ENCODE measurements around the gene GTF2F1. TPM values are rescaled to one million over a fixed set of nuclear protein-coding genes. Genes with fewer than 3 reads are reported as not detected.

Gene GTF2F1, protein sequence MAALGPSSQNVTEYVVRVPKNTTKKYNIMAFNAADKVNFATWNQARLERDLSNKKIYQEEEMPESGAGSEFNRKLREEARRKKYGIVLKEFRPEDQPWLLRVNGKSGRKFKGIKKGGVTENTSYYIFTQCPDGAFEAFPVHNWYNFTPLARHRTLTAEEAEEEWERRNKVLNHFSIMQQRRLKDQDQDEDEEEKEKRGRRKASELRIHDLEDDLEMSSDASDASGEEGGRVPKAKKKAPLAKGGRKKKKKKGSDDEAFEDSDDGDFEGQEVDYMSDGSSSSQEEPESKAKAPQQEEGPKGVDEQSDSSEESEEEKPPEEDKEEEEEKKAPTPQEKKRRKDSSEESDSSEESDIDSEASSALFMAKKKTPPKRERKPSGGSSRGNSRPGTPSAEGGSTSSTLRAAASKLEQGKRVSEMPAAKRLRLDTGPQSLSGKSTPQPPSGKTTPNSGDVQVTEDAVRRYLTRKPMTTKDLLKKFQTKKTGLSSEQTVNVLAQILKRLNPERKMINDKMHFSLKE
- 57.1 to 59.8 TPM (median 58.7 TPM) in 5 replicates for total RNA-seq (2022; extraction: Qiagen RNA extraction)

DNA sequence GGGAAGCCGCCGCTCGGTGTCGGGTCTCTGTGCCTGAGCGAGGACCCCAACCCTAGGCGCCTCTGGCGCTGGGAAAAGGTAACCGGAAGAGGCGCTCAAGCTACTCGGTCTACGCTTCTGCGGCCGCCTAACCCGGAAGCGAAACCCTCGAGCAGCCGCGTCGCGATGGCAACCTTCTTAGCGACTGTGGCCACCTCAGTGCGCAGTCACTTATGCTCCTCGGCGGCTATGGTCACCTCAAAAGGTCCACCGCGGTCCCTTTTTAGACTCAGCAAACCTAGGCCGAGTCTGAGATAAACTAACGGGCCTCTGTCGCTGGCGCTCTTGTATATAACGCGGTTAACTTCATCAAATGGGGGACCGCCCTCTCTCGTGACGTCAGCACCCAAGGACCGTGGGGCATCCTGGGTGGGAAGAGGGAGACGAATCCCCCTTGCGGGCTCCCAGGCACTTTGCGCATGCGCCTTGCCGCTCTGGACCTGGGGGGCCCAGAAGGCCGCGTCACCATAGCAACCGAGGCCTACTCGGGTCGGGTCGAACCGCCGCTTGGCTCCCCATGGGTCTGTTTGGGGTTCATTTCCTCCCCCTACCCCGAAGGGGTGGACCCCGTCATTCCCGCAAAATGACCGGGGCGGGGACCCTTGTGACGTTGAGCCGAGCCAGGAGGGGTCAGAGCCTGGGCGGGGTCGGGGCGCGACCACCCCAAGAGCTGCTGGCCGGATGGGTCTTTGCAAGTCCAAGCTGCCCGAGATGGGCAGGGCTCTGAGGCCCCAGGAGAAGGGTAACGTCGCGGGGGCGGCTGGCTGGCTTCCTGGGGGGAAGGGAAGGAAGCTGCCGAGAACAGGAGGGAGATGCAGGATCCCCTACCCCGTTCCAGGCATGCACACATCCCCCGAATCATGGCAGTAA is at the start of gene GTF2F1:
Gene GTF2F1, minus strand, starts transcription at position 91 of the 909 bp plus-strand sequence. CDS start 169 bp downstream, outside the sequence.

DNA sequence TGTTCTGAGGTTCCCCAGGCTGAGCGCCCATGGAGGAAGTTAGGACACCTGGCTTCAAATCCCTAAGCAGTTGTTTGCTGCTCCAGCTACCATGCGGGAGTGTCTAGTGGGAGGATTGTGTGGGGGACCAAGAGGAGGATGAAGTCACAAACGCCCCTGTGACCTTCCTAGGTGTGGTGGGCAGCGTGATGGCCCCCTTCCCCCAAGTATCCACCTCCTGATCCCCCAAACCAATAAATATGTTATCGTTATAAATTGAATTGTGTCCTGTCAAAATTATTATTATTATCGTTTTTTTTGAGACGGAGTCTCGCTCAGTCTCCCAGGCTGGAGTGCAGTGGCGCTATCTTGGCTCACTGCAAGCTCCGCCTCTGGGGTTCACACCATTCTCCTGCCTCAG is 40.7 kb upstream of the GTF2F1 start, which contains the start of gene SLC25A41:
Gene SLC25A41, minus strand, starts transcription at position 101 of the 400 bp plus-strand sequence. Its CDS starts 70 bp downstream, at position 31.

DNA sequence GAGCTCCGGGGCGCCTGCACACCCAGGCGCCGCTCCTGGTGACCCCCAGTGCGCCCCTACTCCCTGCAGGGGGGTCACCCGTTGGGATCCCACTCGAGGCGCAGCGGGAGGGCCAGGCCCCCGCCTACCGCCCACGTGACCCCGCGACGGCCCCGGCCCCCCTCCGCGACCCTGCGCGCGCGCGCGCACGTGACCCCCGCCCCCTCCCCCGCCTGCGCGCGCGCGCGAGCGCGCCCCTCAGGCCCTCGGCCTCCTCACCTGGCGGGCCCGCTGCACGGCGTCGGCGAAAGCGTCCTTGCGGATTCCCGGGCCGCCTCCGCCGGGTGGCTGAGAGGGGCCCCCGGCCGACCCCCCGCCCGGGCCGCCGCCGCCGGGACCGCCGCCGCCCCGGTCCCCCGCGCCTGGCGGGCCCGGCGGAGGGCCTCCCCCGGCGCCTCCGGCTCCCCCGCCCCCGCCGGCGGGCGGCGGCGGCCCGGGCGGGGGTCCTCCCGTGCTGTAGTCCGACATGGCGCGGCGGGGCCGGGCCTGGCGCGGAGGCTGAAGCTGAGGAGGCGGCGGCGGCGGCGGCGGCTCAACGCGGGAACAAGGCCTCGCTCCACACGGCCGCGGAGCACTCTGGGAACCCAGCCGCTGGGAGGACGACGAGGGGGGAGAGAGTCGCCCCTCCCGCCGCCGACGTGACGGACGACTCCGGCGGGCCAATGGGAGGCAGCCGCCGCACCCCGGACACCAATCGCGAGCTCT is 31.4 kb upstream of the GTF2F1 start, which contains the start of gene KHSRP:
Gene KHSRP, minus strand, starts transcription at position 617 of the 744 bp plus-strand sequence. Its CDS starts 110 bp downstream, at position 507.

DNA sequence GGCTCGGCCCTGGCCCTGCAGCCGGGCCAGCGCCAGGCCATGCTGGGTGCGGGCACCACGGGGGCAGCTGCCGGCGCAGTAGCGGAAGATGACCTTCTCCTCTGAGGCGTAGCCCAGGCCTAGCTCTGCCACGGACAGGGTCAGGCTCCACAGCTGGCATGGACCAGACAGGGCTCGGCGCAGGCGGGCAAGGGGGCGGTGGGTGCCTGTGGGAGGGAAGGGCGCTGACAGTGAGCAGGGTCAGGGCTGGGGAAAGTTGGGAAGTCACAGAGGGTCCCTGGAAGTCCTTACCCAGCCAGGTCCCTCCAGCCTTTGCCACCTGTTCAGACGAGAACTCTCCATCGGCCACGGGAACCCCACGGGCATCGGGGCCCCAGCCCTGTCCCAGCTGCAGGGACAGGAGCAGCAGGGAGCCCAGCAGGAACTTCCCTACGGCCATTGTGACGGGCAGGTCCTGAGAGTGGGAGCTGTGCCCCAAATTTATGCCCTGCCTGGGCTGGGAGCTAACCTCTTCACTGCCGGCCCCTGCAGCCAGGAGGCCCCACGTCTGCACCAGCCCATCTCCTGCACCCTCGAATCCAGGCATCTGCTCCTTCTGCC is 17.5 kb downstream of the GTF2F1 start, which contains the start of gene PSPN:
Gene PSPN, minus strand, starts transcription at position 523 of the 600 bp plus-strand sequence. Its CDS starts 84 bp downstream, at position 439.

DNA sequence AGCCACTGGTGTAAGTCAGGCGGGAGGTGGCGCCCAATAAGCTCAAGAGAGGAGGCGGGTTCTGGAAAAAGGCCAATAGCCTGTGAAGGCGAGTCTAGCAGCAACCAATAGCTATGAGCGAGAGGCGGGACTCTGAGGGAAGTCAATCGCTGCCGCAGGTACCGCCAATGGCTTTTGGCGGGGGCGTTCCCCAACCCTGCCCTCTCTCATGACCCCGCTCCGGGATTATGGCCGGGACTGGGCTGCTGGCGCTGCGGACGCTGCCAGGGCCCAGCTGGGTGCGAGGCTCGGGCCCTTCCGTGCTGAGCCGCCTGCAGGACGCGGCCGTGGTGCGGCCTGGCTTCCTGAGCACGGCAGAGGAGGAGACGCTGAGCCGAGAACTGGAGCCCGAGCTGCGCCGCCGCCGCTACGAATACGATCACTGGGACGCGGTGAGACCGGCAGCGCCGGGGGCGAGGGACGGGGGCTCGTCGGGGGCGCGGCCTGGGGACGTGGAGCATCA is 20.3 kb downstream of the GTF2F1 start, which contains the start of gene ALKBH7:
Gene ALKBH7, plus strand, starts transcription at position 201 of the 502 bp plus-strand sequence. Its CDS starts 27 bp downstream, at position 228.

DNA sequence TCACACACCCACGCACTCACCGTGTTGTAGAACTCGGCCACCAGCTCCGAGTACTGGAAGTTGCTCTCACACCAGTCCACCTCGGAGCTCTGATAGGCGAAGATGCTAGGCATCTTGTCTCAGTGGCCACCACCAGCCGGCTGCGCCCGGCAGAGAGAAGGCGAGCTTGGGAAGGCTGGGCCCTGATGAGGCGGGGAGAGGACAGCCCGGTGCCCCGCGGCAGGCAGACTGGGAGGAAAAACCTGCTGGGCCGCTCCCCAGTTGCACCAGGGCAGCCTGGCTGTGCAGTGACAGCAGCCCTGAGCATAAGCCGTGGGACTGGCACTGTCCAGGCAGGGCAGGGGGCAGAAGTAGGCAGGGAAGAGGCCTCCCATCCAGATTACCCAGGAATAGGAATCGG is 59.5 kb downstream of the GTF2F1 start, which contains the start of gene ACER1:
Gene ACER1, minus strand, starts transcription at position 174 of the 400 bp plus-strand sequence. Its CDS starts 61 bp downstream, at position 113.

Other genes with a start within 250 kb of the GTF2F1 start
- 16.0 to 23.8 TPM (median 21.7 TPM) in 5 replicates for gene MLLT1, start 113.2 kb downstream of the GTF2F1 start, total RNA-seq (2022; extraction: Qiagen RNA extraction)
- gene ACER1, start 59.6 kb downstream of the GTF2F1 start, total RNA-seq (2022; extraction: Qiagen RNA extraction): not detected in 5 replicates
- gene CLPP, start 31.6 kb downstream of the GTF2F1 start, total RNA-seq (2022; extraction: Qiagen RNA extraction): 46.1 to 75.9 TPM (median 70.6 TPM) in 5 replicates
- 18.1 to 41.6 TPM (median 36.6 TPM) in 5 replicates for gene ALKBH7, start 20.4 kb downstream of the GTF2F1 start, total RNA-seq (2022; extraction: Qiagen RNA extraction)
- gene PSPN, start 17.2 kb downstream of the GTF2F1 start, total RNA-seq (2022; extraction: Qiagen RNA extraction): 0.65 to 1.0 TPM (median 0.76 TPM) in 5 replicates
- 192 to 210 TPM (median 205 TPM) in 5 replicates for gene KHSRP, start 31.6 kb upstream of the GTF2F1 start, total RNA-seq (2022; extraction: Qiagen RNA extraction)
- gene SLC25A41, start 40.6 kb upstream of the GTF2F1 start, total RNA-seq (2022; extraction: Qiagen RNA extraction): 0.09 to 0.17 TPM (median 0.15 TPM) in 4 of 5 replicates, not detected in the other
- gene SLC25A23, start 66.6 kb upstream of the GTF2F1 start, total RNA-seq (2022; extraction: Qiagen RNA extraction): 15.2 to 20.3 TPM (median 18.4 TPM) in 5 replicates
- gene CRB3, start 71.1 kb upstream of the GTF2F1 start, total RNA-seq (2022; extraction: Qiagen RNA extraction): 3.0 to 6.1 TPM (median 5.2 TPM) in 5 replicates
- gene DENND1C, start 88.6 kb upstream of the GTF2F1 start, total RNA-seq (2022; extraction: Qiagen RNA extraction): 0.07 to 0.28 TPM (median 0.22 TPM) in 5 replicates
- 4.6 to 6.8 TPM (median 6.4 TPM) in 5 replicates for gene TUBB4A, start 109.1 kb upstream of the GTF2F1 start, total RNA-seq (2022; extraction: Qiagen RNA extraction)
- 4.5 to 7.0 TPM (median 6.3 TPM) in 5 replicates for gene TNFSF9, start 137.9 kb upstream of the GTF2F1 start, total RNA-seq (2022; extraction: Qiagen RNA extraction)
- gene CD70, start 198.0 kb upstream of the GTF2F1 start, total RNA-seq (2022; extraction: Qiagen RNA extraction): 13.2 to 28.7 TPM (median 26.0 TPM) in 5 replicates

Data from A549 treated with CORT108297 at 1 μM for 4 hours (cell line).